Gastroesophageal sphincter (tissue), 3 donors: ENCODE results near the gene FRMD5.

Experiments
- EP300 ChIP-seq: sonication (generic); formaldehyde crosslinking; IDR thresholded peaks from one replicate; pipeline ENCODE4 v1.6.1; 2017; ENCODE audit warnings: antibody characterized with exemption, mild to moderate bottlenecking
- POLR2A ChIP-seq, 2 donors: fragments of 450-650 bp; IDR thresholded peaks; one replicate each; pipeline ENCODE4 v1.6.1; 2017; ENCODE audit warnings: antibody characterized with exemption in 2 of 2, mild to moderate bottlenecking in 2 of 2, moderate library complexity in 1 of 2
- POLR2AphosphoS5 ChIP-seq: sonication (generic); formaldehyde crosslinking; IDR thresholded peaks from one replicate; pipeline ENCODE4 v1.6.1; 2017; ENCODE audit warnings: antibody characterized with exemption
- TF ChIP-seq, protein P1 (sequence below), 4 experiments: fragments of 200-600 bp in 2 of 4; fragments of 450-650 bp in 2 of 4; sonication (generic) in 1 of 4; IDR thresholded peaks; one replicate each; pipeline ENCODE4 v1.5.1; 2017 to 2019; ENCODE audit warnings: antibody characterized with exemption in 4 of 4, mild to moderate bottlenecking in 2 of 4, moderate library complexity in 2 of 4

DNA sequence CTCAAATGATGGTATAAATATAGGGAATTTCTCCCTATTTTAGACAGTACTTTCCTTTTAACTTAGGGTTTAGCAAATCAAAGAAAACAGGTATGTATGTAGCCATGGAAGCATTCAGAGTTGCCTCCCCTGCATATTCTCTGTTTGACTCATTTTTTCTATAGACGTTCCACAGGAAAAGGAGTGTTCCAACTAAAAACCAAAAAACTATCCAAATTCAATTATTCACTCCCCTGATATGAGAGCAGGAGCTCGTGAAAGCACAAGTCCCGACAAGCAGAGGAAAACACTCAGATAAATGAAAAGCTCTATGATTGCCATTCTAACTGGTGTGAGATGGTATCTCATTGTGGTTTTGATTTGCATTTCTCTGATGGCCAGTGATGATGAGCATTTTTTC is 119.5 kb downstream of the FRMD5 start:
- TF ChIP-seq POLR2A (IDR thresholded peaks at IDR 0.05) (no peak), POLR2AphosphoS5 (no peak), EP300 (no peak)
- TF ChIP-seq, protein P1, sequence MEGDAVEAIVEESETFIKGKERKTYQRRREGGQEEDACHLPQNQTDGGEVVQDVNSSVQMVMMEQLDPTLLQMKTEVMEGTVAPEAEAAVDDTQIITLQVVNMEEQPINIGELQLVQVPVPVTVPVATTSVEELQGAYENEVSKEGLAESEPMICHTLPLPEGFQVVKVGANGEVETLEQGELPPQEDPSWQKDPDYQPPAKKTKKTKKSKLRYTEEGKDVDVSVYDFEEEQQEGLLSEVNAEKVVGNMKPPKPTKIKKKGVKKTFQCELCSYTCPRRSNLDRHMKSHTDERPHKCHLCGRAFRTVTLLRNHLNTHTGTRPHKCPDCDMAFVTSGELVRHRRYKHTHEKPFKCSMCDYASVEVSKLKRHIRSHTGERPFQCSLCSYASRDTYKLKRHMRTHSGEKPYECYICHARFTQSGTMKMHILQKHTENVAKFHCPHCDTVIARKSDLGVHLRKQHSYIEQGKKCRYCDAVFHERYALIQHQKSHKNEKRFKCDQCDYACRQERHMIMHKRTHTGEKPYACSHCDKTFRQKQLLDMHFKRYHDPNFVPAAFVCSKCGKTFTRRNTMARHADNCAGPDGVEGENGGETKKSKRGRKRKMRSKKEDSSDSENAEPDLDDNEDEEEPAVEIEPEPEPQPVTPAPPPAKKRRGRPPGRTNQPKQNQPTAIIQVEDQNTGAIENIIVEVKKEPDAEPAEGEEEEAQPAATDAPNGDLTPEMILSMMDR (IDR thresholded peaks at IDR 0.05) = no peak
